Thyroid gland (tissue), 4 donors: ENCODE data around the gene CLIP1. TPM values are rescaled to one million over a fixed set of nuclear protein-coding genes. Genes with fewer than 3 reads are reported as not detected.

Source experiments
- DNase-seq, 2 donors: peaks; one replicate each; pipeline ENCODE4 v3.0.0-alpha.2; 2019
- H3K27ac ChIP-seq, 3 donors: fragments of 200-600 bp; sonication (generic); 1 replicate in 2 of 3; 2 replicates in 1 of 3; pipeline ENCODE4 v1.5.1; 2016 to 2019; ENCODE audit warnings: mild to moderate bottlenecking in 1 of 3, moderate library complexity in 1 of 3
- H3K27me3 ChIP-seq: fragments of 200-600 bp; sonication (generic); one replicate; pipeline ENCODE4 v1.5.1; 2019
- H3K36me3 ChIP-seq, 2 donors: fragments of 200-600 bp; sonication (generic); one replicate each; pipeline ENCODE4 v1.5.1; 2016 to 2019
- H3K4me1 ChIP-seq, 2 donors: fragments of 200-600 bp; sonication (generic); one replicate each; pipeline ENCODE4 v1.5.1; 2017 to 2019
- H3K4me3 ChIP-seq, 3 donors: fragments of 200-600 bp; sonication (generic); replicated peaks in 1 of 3; 1 replicate in 2 of 3; 2 replicates in 1 of 3; pipeline ENCODE4 v1.5.1; 2016; ENCODE audit warnings: mild to moderate bottlenecking in 1 of 3
- H3K9me3 ChIP-seq: fragments of 200-600 bp; sonication (generic); one replicate; pipeline ENCODE4 v1.5.1; 2017
- CTCF ChIP-seq, 6 experiments: fragments of 200-600 bp in 3 of 6; fragments of 450-650 bp in 3 of 6; sonication (generic) in 3 of 6; IDR thresholded peaks; one replicate each; pipeline ENCODE4 v1.5.1; 2016 to 2019; ENCODE audit warnings: antibody characterized with exemption in 6 of 6, mild to moderate bottlenecking in 2 of 6, inconsistent platforms in 1 of 6, moderate library complexity in 1 of 6
- POLR2A ChIP-seq, 2 donors: fragments of 450-650 bp; IDR thresholded peaks; one replicate each; pipeline ENCODE4 v1.6.1; 2017; ENCODE audit warnings: antibody characterized with exemption in 2 of 2, mild to moderate bottlenecking in 2 of 2, moderate library complexity in 1 of 2
- WGBS, 2 donors: methylation state at CpG; one replicate each; pipeline ENCODE4 v1.1.5; 2017; 5-methylcytosine and 5-hydroxymethylcytosine counted together
- intact Hi-C: fragments of 100-400 bp; cut with DNase I; formaldehyde crosslinking; loops from one replicate; pipeline ENCODE4 v1.15.1; 2023
- total RNA-seq, 4 donors: library from RNA; depleted of rRNA; stranded (reverse); fragments of >200 nt; gene quantifications; one replicate each; pipeline ENCODE4 v1.2.3, GENCODE V29; 2016

CLIP1 gene
- total RNA-seq, 4 donors from 2014 or later = 118 to 189 (median 143) TPM

- TF ChIP-seq CTCF (IDR thresholded peaks at IDR 0.05) (no peak), POLR2A (IDR thresholded peaks at IDR 0.05) (no peak)
- DNase-seq = no peak
- H3K36me3 ChIP-seq = peaks cover 31 to 46% of the 10 kb centered on the region in 2 donors
- intact Hi-C loops = no loop called here
- no peak overlapping the region for H3K4me3 ChIP-seq
- no peaks in the 10 kb centered on the region for H3K27me3 ChIP-seq
- H3K27ac ChIP-seq = no peak overlapping the region
- no peaks in the 10 kb centered on the region for H3K9me3 ChIP-seq
- 86 to 88% methylated on average over 14 of the region's 14 CpGs for WGBS, 2 donors
- H3K4me1 ChIP-seq = no peaks in the 10 kb centered on the region
These were observed 89.1 kb downstream of the CLIP1 start for GRCh38 chr12:122333142-122334087.

DNA sequence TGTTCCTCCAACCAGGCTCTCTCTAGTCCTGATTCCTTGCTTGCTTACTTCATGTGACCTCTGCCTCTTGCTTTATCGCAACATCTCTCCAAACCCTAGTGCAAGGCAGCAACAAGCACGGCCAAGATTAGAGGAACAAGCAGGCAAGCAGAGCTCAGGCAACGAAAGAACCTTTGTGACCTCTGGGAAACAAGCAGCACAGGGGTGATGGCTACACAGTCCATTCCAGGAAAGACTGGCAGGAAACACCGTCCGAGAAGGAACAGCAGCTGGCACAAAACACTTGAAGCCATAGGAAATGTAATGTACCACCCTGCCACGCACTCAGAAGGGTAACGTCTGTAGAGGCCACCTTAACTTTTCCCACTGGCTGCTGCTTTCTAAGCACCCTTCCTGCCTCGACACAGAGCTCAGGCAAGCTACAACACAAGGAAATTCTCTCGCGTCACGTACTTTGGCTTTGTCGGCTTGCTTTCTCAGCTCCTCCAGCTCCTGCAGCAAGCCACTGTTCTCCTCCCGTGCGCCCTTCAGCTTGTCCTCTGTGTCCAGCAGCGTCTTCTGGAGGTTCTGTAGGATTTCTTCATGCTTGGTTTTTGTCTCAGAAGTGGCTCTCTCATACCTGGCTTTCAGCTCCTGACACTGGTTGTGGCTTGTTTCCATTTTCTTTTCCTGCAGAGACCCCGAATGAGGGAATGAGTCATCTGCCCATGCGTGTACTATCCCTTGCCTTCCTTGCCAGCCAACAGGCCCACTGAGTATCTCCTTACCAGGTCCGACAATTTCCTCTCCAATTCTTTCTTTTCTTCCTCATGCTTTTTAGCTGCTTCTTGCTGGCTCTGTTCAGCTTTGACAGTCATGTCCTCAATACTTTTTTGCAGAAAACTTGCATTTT, 94.7 kb downstream of the CLIP1 start:
- intact Hi-C loops = no loop called here
- WGBS, 2 donors = 86 to 87% methylated on average over 18 of the region's 18 CpGs
- no peaks in the 10 kb centered on the region for H3K9me3 ChIP-seq
- no peak overlapping the region for H3K27ac ChIP-seq
- H3K36me3 ChIP-seq = peaks cover 34 to 58% of the 10 kb centered on the region in 2 donors
- H3K4me3 ChIP-seq = no peak overlapping the region
- H3K4me1 ChIP-seq = no peaks in the 10 kb centered on the region
- DNase-seq = no peak
- H3K27me3 ChIP-seq = no peaks in the 10 kb centered on the region
- no peak for TF ChIP-seq CTCF (IDR thresholded peaks at IDR 0.05)
- no peak for TF ChIP-seq POLR2A (IDR thresholded peaks at IDR 0.05)

DNA sequence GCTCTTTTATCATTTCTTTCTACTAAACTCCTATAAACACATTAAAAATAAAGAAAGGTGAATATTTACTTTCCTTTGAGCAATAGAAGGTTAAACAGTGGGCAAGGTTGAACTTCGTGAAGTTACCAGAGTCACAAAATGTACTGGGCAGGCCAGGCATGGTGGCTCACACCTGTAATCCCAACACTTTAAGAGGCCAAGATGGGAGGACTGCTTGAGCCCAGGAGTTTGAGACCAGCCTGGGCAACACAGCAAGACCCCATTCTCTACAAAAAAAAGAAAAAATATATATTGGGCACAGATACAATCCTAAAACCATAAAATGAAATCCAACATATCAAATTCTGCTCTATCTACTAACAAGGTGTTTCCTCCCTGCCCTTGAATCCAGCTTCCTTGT, 95.5 kb downstream of the CLIP1 start:
- Histone ChIP-seq H3K36me3 (peaks cover 30 to 60% of the 10 kb centered on the region in 2 donors), H3K27me3 (no peaks in the 10 kb centered on the region), H3K4me3 (no peak overlapping the region), H3K4me1 (no peaks in the 10 kb centered on the region), H3K9me3 (no peaks in the 10 kb centered on the region), H3K27ac (no peak overlapping the region)
- intact Hi-C loops = no loop called here
- TF ChIP-seq POLR2A (IDR thresholded peaks at IDR 0.05) (no peak), CTCF (IDR thresholded peaks at IDR 0.05) (no peak)
- DNase-seq = no peak
- 87 to 95% methylated on average over 1 of the region's 1 CpG for WGBS, 2 donors

GRCh38 chr12:122326586-122326985, 95.9 kb downstream of the CLIP1 start:
- H3K9me3 ChIP-seq = no peaks in the 10 kb centered on the region
- TF ChIP-seq POLR2A (IDR thresholded peaks at IDR 0.05) = no peak
- TF ChIP-seq CTCF (IDR thresholded peaks at IDR 0.05) = no peak
- no peak overlapping the region for H3K27ac ChIP-seq
- WGBS, 2 donors = 65 to 73% methylated on average over 5 of the region's 5 CpGs
- H3K27me3 ChIP-seq = no peaks in the 10 kb centered on the region
- peaks cover 30 to 59% of the 10 kb centered on the region in 2 donors for H3K36me3 ChIP-seq
- no peak overlapping the region for H3K4me3 ChIP-seq
- intact Hi-C loops = no loop called here
- DNase-seq = no peak
- no peaks in the 10 kb centered on the region for H3K4me1 ChIP-seq
